DND-41 (cell line): ENCODE data around the gene PKD1.

ENCODE experiments used
- CTCF ChIP-seq: IDR thresholded peaks from 2 replicates; pipeline ENCODE4 v1.5.1; 2012; ENCODE audit warnings: borderline replicate concordance, low read length, moderate library complexity, mild to moderate bottlenecking; ENCODE audit not compliant: poor library complexity, severe bottlenecking; ENCODE audit errors: extremely low read depth
- EZH2 ChIP-seq: IDR thresholded peaks from 3 replicates; pipeline ENCODE4 v1.6.1; 2012; ENCODE audit warnings: borderline replicate concordance, low read depth, mild to moderate bottlenecking, moderate library complexity, low read length, inconsistent platforms; ENCODE audit not compliant: severe bottlenecking

DNA sequence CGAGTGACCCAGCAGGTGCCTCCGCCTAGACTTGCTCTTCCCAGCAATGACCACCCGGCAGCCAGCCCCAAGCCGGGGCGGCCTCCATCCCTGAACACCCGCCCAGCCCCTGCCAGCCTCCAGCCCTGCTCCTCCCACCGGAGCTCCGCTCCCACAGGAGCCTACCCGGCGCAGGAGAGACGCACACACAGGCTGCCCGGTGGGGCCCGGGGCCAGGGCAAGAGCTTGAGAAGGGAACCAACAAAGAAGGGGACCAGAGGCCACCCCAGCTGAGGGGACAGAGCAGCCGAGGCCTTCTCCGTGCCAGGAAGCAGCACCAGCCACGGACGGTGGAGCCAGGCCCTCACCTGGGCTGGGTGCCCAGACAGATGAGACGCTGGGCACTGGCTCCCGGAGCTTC, 13.8 kb downstream of the PKD1 start:
- no peak for TF ChIP-seq CTCF
- TF ChIP-seq EZH2: no peak
